Measurements from ENCODE around the gene ANAPC15. TPM values are rescaled to one million over a fixed set of nuclear protein-coding genes. Genes with fewer than 3 reads are reported as not detected.

Gene ANAPC15
- total and polyA plus RNA-seq, 2 of the 4 experiments (the other 2 are of a cell fraction) = 66.3 to 84.2 TPM

GRCh38 chr11:72129381-72129780, 16.9 kb upstream of the ANAPC15 start:
- Histone ChIP-seq H3K9me1 (ENCODE audit: insufficient read depth, low read length) (no peaks in the 10 kb centered on the region), H3K4me1 (ENCODE audit: control insufficient read depth, insufficient read depth, low read length) (no peaks in the 10 kb centered on the region), H3K4me2 (ENCODE audit: low read depth, low read length) (no peak overlapping the region), H3K79me1 (ENCODE audit: low read depth in 1 of 2, low read length in 2 of 2) (no peaks in the 10 kb centered on the region), H3K36me3 (ENCODE audit: control insufficient read depth, insufficient read depth, low read length) (no peaks in the 10 kb centered on the region), H2AK5ac (ENCODE audit: low read depth, low read length) (no peak overlapping the region), H3K18ac (ENCODE audit: low read depth, low read length) (no peak overlapping the region), H4K20me1 (ENCODE audit: insufficient read depth, low read length) (no peaks in the 10 kb centered on the region), H2BK15ac (ENCODE audit: low read depth, low read length) (no peak overlapping the region), H2BK5ac (ENCODE audit: low read depth, low read length, poor library complexity, severe bottlenecking) (no peak overlapping the region), H4K91ac (ENCODE audit: insufficient read depth, low read depth, low read length) (no peak overlapping the region), H3K14ac (replicated peaks; ENCODE audit: low read depth, low read length) (no peak overlapping the region), H3K9me3 (ENCODE audit: control insufficient read depth, insufficient read depth, low read length) (peaks cover 7% of the 10 kb centered on the region), H3K27me3 (ENCODE audit: control insufficient read depth, insufficient read depth, low read length) (peaks cover 7% of the 10 kb centered on the region), H3K9ac (ENCODE audit: low read depth, low read length) (no peak overlapping the region), H2AFZ (replicated peaks; ENCODE audit: low read length, poor library complexity) (no peak overlapping the region), H3K27ac (ENCODE audit: insufficient read depth, low read length) (no peak overlapping the region), H4K5ac (ENCODE audit: low read depth, low read length) (no peak overlapping the region), H2BK20ac (ENCODE audit: low read depth, low read length) (no peak overlapping the region), H3K23ac (ENCODE audit: low read depth, low read length) (no peak overlapping the region), H2AK9ac (replicated peaks; ENCODE audit: low read depth, low read length, poor library complexity) (no peak overlapping the region), H3K4ac (ENCODE audit: low read depth, low read length) (no peak overlapping the region), H3K56ac (ENCODE audit: extremely low read depth, insufficient read depth, low read length) (no peak overlapping the region), H2BK120ac (ENCODE audit: low read depth, low read length) (no peak overlapping the region), H3K4me3 (ENCODE audit: insufficient read depth, low read depth, low read length) (no peak overlapping the region), H4K8ac (ENCODE audit: low read depth in 2 of 2, low read length in 2 of 2) (no peak overlapping the region)
- CTCF ChIA-PET = no interaction called here
- dilution Hi-C loops (cut with HindIII; ENCODE audit: low sequenced_read_pairs, unreplicated experiment) (no loop called here), in situ Hi-C loops (cut with MboI; ENCODE audit: low sequenced_read_pairs) (no loop called here), intact Hi-C loops (cut with micrococcal nuclease) (no loop called here)
- DNase-seq (no peak), ATAC-seq (ENCODE audit: low read depth) (no peak)
- no TSS peak for BruUV-seq (replicated peaks)
- TF ChIP-seq RCOR1 (IDR thresholded peaks at IDR 0.05; ENCODE audit: insufficient replicate concordance, low read length) (no peak), USF2 (IDR thresholded peaks at IDR 0.05; ENCODE audit: low read depth, low read length) (no peak), MAFK (IDR thresholded peaks at IDR 0.05; ENCODE audit: low read depth, low read length) (no peak), MXI1 (IDR thresholded peaks at IDR 0.05; ENCODE audit: borderline replicate concordance, low read depth, low read length) (no peak), BHLHE40 (IDR thresholded peaks at IDR 0.05; ENCODE audit: low read depth, low read length) (no peak), RFX5 (IDR thresholded peaks at IDR 0.05; ENCODE audit: low read depth, low read length) (no peak), CEBPB (IDR thresholded peaks at IDR 0.05; ENCODE audit: low read depth, low read length) (no peak), CTCF (conservative IDR thresholded peaks at IDR 0.05; ENCODE audit: low read depth, low read length) (no peak), FOS (IDR thresholded peaks at IDR 0.05; ENCODE audit: low read depth, low read length) (no peak), POLR2A (IDR thresholded peaks at IDR 0.05; ENCODE audit: low read depth, low read length) (no peak), ELK1 (IDR thresholded peaks at IDR 0.05; ENCODE audit: borderline replicate concordance, low read depth, low read length) (no peak), CHD1 (IDR thresholded peaks at IDR 0.05; ENCODE audit: low read depth, low read length) (no peak), RAD21 (IDR thresholded peaks at IDR 0.05; ENCODE audit: low read length) (no peak), NFE2L2 (IDR thresholded peaks at IDR 0.05; ENCODE audit: low read depth, low read length) (no peak)
- WGBS, 2 experiments (ENCODE audit: extremely low coverage in 2 of 2, insufficient read length in 1 of 2) = 61% methylated on average over 2 of the region's 3 CpGs; no CpG with 5 or more reads in 1 of the 2 experiments
- POLR2A ChIA-PET (ENCODE audit: unreplicated experiment) = no interaction called here
